Measurements from ENCODE around the gene SPEF1.

- no peak for TF ChIP-seq CTCF (IDR thresholded peaks at IDR 0.05)
- TF ChIP-seq POLR2A (IDR thresholded peaks at IDR 0.05), result no peak
Observed at GRCh38 chr20:3801846-3802245, 20.6 kb upstream of the SPEF1 start.
